SK-N-SH (cell line): ENCODE results near the gene MRPL36. TPM values are rescaled to one million over a fixed set of nuclear protein-coding genes. Genes with fewer than 3 reads are reported as not detected.

Source experiments
- CTCF ChIA-PET: fragments of 300-600, 350-600 bp; formaldehyde crosslinking; extraction: SDS; loops from one replicate; lab custom pipeline; 2021; lab: Yijun Ruan, JAX
- POLR2A ChIA-PET: fragments of 350-600 bp; sonication (Branson Sonifier 250); formaldehyde crosslinking; extraction: SDS; loops from one replicate; lab custom pipeline; 2020; ENCODE audit warnings: antibody characterized with exemption, inconsistent platforms; lab: Yijun Ruan, JAX
- DNase-seq: peaks from one replicate; pipeline ENCODE4 v3.0.0; 2012
- H2AFZ ChIP-seq: fragments of 200-600 bp; sonication (generic); 2 replicates; pipeline ENCODE4 v1.8.1; 2016; ENCODE audit warnings: antibody characterized with exemption, mild to moderate bottlenecking, low read depth
- H3F3A ChIP-seq: fragments of 200-600 bp; sonication (generic); replicated peaks from 2 replicates; pipeline ENCODE3; 2016; ENCODE audit warnings: antibody characterized with exemption, mild to moderate bottlenecking; ENCODE audit not compliant: insufficient read depth
- H3K27ac ChIP-seq, 2 experiments: fragments of 200-500 bp in 1 of 2; fragments of 200-600 bp in 1 of 2; sonication (Bioruptor generic) in 1 of 2; sonication (generic), shearing (Covaris generic) in 1 of 2; 2 replicates each; pipeline versions ENCODE4 v1.5.1 to v1.6.1; 2014 to 2016; ENCODE audit warnings: low read depth in 2 of 2, inconsistent platforms in 1 of 2, low read length in 1 of 2, mild to moderate bottlenecking in 1 of 2, mixed read lengths in 1 of 2
- H3K27me3 ChIP-seq: fragments of 200-600 bp; sonication (generic), shearing (Covaris generic); 2 replicates; pipeline ENCODE4 v1.6.1; 2016; ENCODE audit warnings: mixed run types; ENCODE audit not compliant: insufficient read depth
- H3K36me3 ChIP-seq, 2 experiments: fragments of 200-500 bp in 1 of 2; fragments of 200-600 bp in 1 of 2; sonication (Bioruptor generic) in 1 of 2; sonication (generic) in 1 of 2; replicated peaks in 1 of 2; 2 replicates each; pipeline versions ENCODE3 to v1.5.1; 2014 to 2016; ENCODE audit warnings: low read length in 1 of 2, mild to moderate bottlenecking in 1 of 2; ENCODE audit not compliant: insufficient read depth in 2 of 2, control insufficient read depth in 1 of 2
- H3K4me1 ChIP-seq, 2 experiments: fragments of 200-500 bp in 1 of 2; fragments of 200-600 bp in 1 of 2; sonication (Bioruptor generic) in 1 of 2; sonication (generic), shearing (Covaris generic) in 1 of 2; 2 replicates each; pipeline versions ENCODE4 v1.5.1 to v1.6.1; 2014 to 2016; ENCODE audit warnings: low read depth in 1 of 2, low read length in 1 of 2, mixed run types in 1 of 2; ENCODE audit not compliant: insufficient read depth in 2 of 2, control insufficient read depth in 1 of 2
- H3K4me2 ChIP-seq: fragments of 200-600 bp; sonication (generic), shearing (Covaris generic); 2 replicates; pipeline ENCODE4 v1.6.1; 2017; ENCODE audit warnings: mixed run types
- H3K4me3 ChIP-seq, 2 experiments: fragments of 200-500 bp in 1 of 2; fragments of 200-600 bp in 1 of 2; sonication (Bioruptor generic) in 1 of 2; sonication (generic), shearing (Covaris generic) in 1 of 2; 2 replicates each; pipeline versions ENCODE4 v1.5.1 to v1.8.1; 2014 to 2016; ENCODE audit warnings: low read depth in 2 of 2, inconsistent platforms in 1 of 2, low read length in 1 of 2, mild to moderate bottlenecking in 1 of 2, mixed read lengths in 1 of 2, moderate library complexity in 1 of 2
- H3K79me2 ChIP-seq: fragments of 200-600 bp; sonication (generic); 2 replicates; pipeline ENCODE4 v1.8.1; 2017; ENCODE audit warnings: mild to moderate bottlenecking; ENCODE audit not compliant: insufficient read depth
- H3K9ac ChIP-seq: fragments of 200-600 bp; sonication (generic); 2 replicates; pipeline ENCODE4 v1.6.1; 2017; ENCODE audit warnings: mixed run types
- H3K9me2 ChIP-seq: fragments of 200-600 bp; sonication (generic); 2 replicates; pipeline ENCODE4 v1.6.1; 2017; ENCODE audit warnings: mixed run types
- H3K9me3 ChIP-seq: fragments of 200-600 bp; sonication (generic); 2 replicates; pipeline ENCODE4 v1.6.1; 2017; ENCODE audit warnings: mixed run types, mild to moderate bottlenecking, moderate library complexity
- H4K20me1 ChIP-seq: fragments of 200-600 bp; sonication (generic); 2 replicates; pipeline ENCODE4 v1.6.1; 2017; ENCODE audit warnings: mild to moderate bottlenecking, mixed run types; ENCODE audit not compliant: insufficient read depth
- CHD2 ChIP-seq: fragments of 150-350 bp; IDR thresholded peaks from 2 replicates; pipeline ENCODE4 v1.6.1; 2018; ENCODE audit warnings: low read length; ENCODE audit not compliant: partially characterized antibody
- ELF1 ChIP-seq: IDR thresholded peaks from 2 replicates; pipeline ENCODE4 v1.4.0; 2012
- EP300 ChIP-seq, 2 experiments: IDR thresholded peaks; 2 replicates each; pipeline versions ENCODE4 v1.4.0 to v1.6.1; 2012; ENCODE audit warnings: borderline replicate concordance in 1 of 2, low read depth in 1 of 2, low read length in 1 of 2
- FOXJ3 ChIP-seq: sonication (generic); formaldehyde crosslinking; IDR thresholded peaks from 2 replicates; pipeline ENCODE4 v1.5.1; 2020; ENCODE audit warnings: mild to moderate bottlenecking, missing genetic modification reagents
- FOXM1 ChIP-seq: IDR thresholded peaks from 2 replicates; pipeline ENCODE4 v1.4.0; 2012; ENCODE audit warnings: low read depth, mild to moderate bottlenecking
- GABPA ChIP-seq: IDR thresholded peaks from 2 replicates; pipeline ENCODE4 v1.4.0; 2012; ENCODE audit warnings: low read depth, mild to moderate bottlenecking
- GATA2 ChIP-seq: sonication (generic); formaldehyde crosslinking; IDR thresholded peaks from 2 replicates; pipeline ENCODE4 v1.5.0; 2020; ENCODE audit warnings: mild to moderate bottlenecking, missing genetic modification reagents
- JUND ChIP-seq: IDR thresholded peaks from 2 replicates; pipeline ENCODE4 v1.4.0; 2012
- MEF2A ChIP-seq: IDR thresholded peaks from 2 replicates; pipeline ENCODE4 v1.4.0; 2012; ENCODE audit warnings: low read depth, borderline replicate concordance
- MXI1 ChIP-seq: IDR thresholded peaks from 2 replicates; pipeline ENCODE4 v1.6.1; 2012; ENCODE audit warnings: mild to moderate bottlenecking, low read depth, low read length, improper control_type of control experiment
- NFIC ChIP-seq: IDR thresholded peaks from 2 replicates; pipeline ENCODE4 v1.4.0; 2012; ENCODE audit warnings: borderline replicate concordance
- RAD21 ChIP-seq: IDR thresholded peaks from 2 replicates; pipeline ENCODE4 v1.6.1; 2012; ENCODE audit warnings: mild to moderate bottlenecking, low read length
- RFX5 ChIP-seq: IDR thresholded peaks from 2 replicates; pipeline ENCODE4 v1.6.1; 2012; ENCODE audit warnings: mild to moderate bottlenecking, improper control_type of control experiment, low read length
- SIN3A ChIP-seq: IDR thresholded peaks from 2 replicates; pipeline ENCODE4 v1.6.1; 2012; ENCODE audit warnings: low read depth, mild to moderate bottlenecking, low read length, moderate library complexity, borderline replicate concordance
- TCF12 ChIP-seq: IDR thresholded peaks from 2 replicates; pipeline ENCODE4 v1.4.0; 2012
- USF1 ChIP-seq: IDR thresholded peaks from 2 replicates; pipeline ENCODE4 v1.4.0; 2012; ENCODE audit warnings: low read depth, borderline replicate concordance
- YY1 ChIP-seq: IDR thresholded peaks from 2 replicates; pipeline ENCODE4 v1.4.0; 2012; ENCODE audit warnings: low read depth, mild to moderate bottlenecking
- ZBTB33 ChIP-seq: IDR thresholded peaks from 2 replicates; pipeline ENCODE4 v1.4.0; 2012; ENCODE audit warnings: low read depth, borderline replicate concordance
- WGBS: methylation state at CpG from one replicate; pipeline ENCODE4 v1.1.6; 2017; ENCODE audit warnings: low lambda C conversion rate; 5-methylcytosine and 5-hydroxymethylcytosine counted together
- polyA plus RNA-seq, 3 experiments: library from polyadenylated mRNA; depleted of rRNA; stranded (reverse); fragments of >200 nt; gene quantifications; 2 replicates each; pipeline ENCODE4 v1.2.3, GENCODE V29; 2012
- TF ChIP-seq, protein P1 (sequence below): fragments of 150-350 bp; IDR thresholded peaks from 2 replicates; pipeline ENCODE4 v1.6.1; 2016; ENCODE audit warnings: mild to moderate bottlenecking, low read depth, low read length
- TF ChIP-seq, protein P2 (sequence below): IDR thresholded peaks from 2 replicates; pipeline ENCODE4 v1.6.1; 2012; ENCODE audit warnings: mild to moderate bottlenecking, low read depth, low read length, moderate library complexity

MRPL36 gene
- polyA plus RNA-seq, 1 of the 3 experiments (the other 2 are of a cell fraction), result 78.4 TPM

DNA sequence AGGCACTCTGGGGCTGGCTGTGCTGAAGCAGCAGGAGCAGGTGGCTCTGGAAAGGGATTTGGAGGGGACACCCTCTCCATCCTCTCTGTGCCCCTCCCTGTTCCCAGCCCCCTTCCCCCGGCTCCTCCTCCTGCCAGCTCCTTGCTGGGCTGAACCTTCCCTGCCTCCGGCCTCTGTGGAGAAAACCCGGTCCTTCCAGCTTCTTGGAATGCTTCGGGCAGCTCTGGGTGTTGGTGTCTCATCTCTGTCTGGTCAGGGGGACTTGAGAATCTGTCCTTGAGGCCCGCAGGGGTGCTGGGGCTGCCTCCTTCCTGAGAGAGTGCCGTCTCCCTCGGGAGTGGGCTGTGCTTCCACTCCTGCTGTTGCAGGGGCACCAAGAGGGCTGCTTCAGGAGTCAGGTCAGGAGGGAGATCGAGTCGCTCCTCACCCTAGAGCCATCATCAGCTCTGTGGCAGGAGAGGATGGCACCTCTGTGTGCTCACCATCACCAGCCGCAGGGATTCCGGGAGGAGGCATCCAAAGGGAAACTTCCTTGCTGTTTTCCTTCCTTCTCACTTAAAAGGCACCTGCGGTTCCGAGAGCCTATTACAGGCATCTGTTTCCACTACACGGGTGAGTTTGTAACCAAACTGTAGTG lies 32.2 kb upstream of the MRPL36 start:
- no peaks in the 10 kb centered on the region for H4K20me1 ChIP-seq
- no peak overlapping the region for H2AFZ ChIP-seq
- H3K27ac ChIP-seq, result no peak overlapping the region
- H3K9ac ChIP-seq, result no peak overlapping the region
- DNase-seq, result peak; percentile 14
- H3K4me1 ChIP-seq, result no peaks in the 10 kb centered on the region
- H3K27me3 ChIP-seq, result peaks cover 52% of the 10 kb centered on the region
- H3K4me3 ChIP-seq, result no peak overlapping the region
- no peaks in the 10 kb centered on the region for H3K79me2 ChIP-seq
- CTCF ChIA-PET, result no interaction called here
- H3K9me2 ChIP-seq, result no peaks in the 10 kb centered on the region
- H3K4me2 ChIP-seq, result no peak overlapping the region
- POLR2A ChIA-PET, result no interaction called here
- no peaks in the 10 kb centered on the region for H3K9me3 ChIP-seq
- no peak for TF ChIP-seq GATA2
- no peaks in the 10 kb centered on the region for H3K36me3 ChIP-seq
- H3F3A ChIP-seq, result no peaks in the 10 kb centered on the region
- WGBS, result 71% methylated on average over 5 of the region's 14 CpGs

DNA sequence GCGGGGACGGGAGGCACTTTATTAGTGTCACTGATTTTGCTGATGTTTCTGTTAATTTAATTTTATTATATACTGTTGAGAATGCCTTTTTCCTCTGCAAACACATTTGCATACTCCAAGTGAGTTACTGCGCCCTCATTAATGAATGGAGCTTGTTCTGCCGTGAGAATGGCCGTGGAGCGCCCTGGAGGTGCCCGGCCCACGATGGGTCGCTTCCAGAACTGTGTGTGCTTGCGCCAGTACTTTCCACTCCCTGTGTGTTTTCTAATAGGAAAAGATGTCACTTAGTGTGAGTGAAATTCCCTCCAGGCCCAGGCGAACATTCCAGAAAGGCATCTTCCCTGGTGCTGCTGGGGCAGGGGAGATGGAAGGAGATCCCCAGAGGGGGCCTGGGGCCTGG lies 31.6 kb upstream of the MRPL36 start:
- no peaks in the 10 kb centered on the region for H3K9me2 ChIP-seq
- no peaks in the 10 kb centered on the region for H3K36me3 ChIP-seq
- WGBS, result 91% methylated on average over 10 of the region's 11 CpGs
- no peaks in the 10 kb centered on the region for H3K9me3 ChIP-seq
- no peak overlapping the region for H3K27ac ChIP-seq
- H2AFZ ChIP-seq, result no peak overlapping the region
- no peak overlapping the region for H3K9ac ChIP-seq
- H3K4me3 ChIP-seq, result no peak overlapping the region
- ChIA-PET POLR2A (no interaction called here), CTCF (no interaction called here)
- H3K27me3 ChIP-seq, result peaks cover 47% of the 10 kb centered on the region
- H4K20me1 ChIP-seq, result no peaks in the 10 kb centered on the region
- no peaks in the 10 kb centered on the region for H3F3A ChIP-seq
- H3K79me2 ChIP-seq, result no peaks in the 10 kb centered on the region
- TF ChIP-seq GABPA (no peak), NFIC (no peak), TCF12 (no peak), SIN3A (no peak), FOXM1 (no peak), EP300 (IDR thresholded peaks at IDR 0.05; ENCODE audit: borderline replicate concordance in 1 of 2, low read depth in 1 of 2, low read length in 1 of 2) (no peak), YY1 (no peak), RFX5 (no peak), MXI1 (no peak), JUND (no peak), ELF1 (no peak), RAD21 (no peak), MEF2A (no peak), ZBTB33 (no peak), CHD2 (no peak), USF1 (no peak), FOXJ3 (CRISPR knock-in tag) (no peak), GATA2 (no peak)
- TF ChIP-seq, protein P1, sequence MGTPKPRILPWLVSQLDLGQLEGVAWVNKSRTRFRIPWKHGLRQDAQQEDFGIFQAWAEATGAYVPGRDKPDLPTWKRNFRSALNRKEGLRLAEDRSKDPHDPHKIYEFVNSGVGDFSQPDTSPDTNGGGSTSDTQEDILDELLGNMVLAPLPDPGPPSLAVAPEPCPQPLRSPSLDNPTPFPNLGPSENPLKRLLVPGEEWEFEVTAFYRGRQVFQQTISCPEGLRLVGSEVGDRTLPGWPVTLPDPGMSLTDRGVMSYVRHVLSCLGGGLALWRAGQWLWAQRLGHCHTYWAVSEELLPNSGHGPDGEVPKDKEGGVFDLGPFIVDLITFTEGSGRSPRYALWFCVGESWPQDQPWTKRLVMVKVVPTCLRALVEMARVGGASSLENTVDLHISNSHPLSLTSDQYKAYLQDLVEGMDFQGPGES, result no peak
- TF ChIP-seq, protein P2, sequence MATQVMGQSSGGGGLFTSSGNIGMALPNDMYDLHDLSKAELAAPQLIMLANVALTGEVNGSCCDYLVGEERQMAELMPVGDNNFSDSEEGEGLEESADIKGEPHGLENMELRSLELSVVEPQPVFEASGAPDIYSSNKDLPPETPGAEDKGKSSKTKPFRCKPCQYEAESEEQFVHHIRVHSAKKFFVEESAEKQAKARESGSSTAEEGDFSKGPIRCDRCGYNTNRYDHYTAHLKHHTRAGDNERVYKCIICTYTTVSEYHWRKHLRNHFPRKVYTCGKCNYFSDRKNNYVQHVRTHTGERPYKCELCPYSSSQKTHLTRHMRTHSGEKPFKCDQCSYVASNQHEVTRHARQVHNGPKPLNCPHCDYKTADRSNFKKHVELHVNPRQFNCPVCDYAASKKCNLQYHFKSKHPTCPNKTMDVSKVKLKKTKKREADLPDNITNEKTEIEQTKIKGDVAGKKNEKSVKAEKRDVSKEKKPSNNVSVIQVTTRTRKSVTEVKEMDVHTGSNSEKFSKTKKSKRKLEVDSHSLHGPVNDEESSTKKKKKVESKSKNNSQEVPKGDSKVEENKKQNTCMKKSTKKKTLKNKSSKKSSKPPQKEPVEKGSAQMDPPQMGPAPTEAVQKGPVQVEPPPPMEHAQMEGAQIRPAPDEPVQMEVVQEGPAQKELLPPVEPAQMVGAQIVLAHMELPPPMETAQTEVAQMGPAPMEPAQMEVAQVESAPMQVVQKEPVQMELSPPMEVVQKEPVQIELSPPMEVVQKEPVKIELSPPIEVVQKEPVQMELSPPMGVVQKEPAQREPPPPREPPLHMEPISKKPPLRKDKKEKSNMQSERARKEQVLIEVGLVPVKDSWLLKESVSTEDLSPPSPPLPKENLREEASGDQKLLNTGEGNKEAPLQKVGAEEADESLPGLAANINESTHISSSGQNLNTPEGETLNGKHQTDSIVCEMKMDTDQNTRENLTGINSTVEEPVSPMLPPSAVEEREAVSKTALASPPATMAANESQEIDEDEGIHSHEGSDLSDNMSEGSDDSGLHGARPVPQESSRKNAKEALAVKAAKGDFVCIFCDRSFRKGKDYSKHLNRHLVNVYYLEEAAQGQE, result no peak
- H3K4me1 ChIP-seq, result no peaks in the 10 kb centered on the region
- H3K4me2 ChIP-seq, result no peak overlapping the region
- no peak for DNase-seq
